IgD-negative memory B cell (primary cell): Measurements from ENCODE around the gene KCP. TPM values are rescaled to one million over a fixed set of nuclear protein-coding genes. Genes with fewer than 3 reads are reported as not detected.
A peak's percentile ranks its signal among the peaks of the same experiment; 100 is the strongest.

Experiments
- H3K27ac Mint-ChIP-seq, 3 donors: one replicate each; pipeline ENCODE4 v1.8.0; 2020 to 2022; ENCODE audit warnings: mild to moderate bottlenecking in 3 of 3, mixed read lengths in 3 of 3, moderate library complexity in 1 of 3
- H3K27me3 Mint-ChIP-seq: one replicate; pipeline ENCODE4 v1.8.0; 2021; ENCODE audit warnings: mixed read lengths
- H3K36me3 Mint-ChIP-seq: one replicate; pipeline ENCODE4 v1.8.0; 2020; ENCODE audit warnings: mild to moderate bottlenecking, mixed read lengths
- H3K4me1 Mint-ChIP-seq, 3 donors: one replicate each; pipeline ENCODE4 v1.8.0; 2020 to 2022; ENCODE audit warnings: mixed read lengths in 3 of 3, mild to moderate bottlenecking in 1 of 3
- H3K4me3 Mint-ChIP-seq, 4 donors: one replicate each; pipeline ENCODE4 v1.8.0; 2020 to 2022; ENCODE audit warnings: mild to moderate bottlenecking in 4 of 4, mixed read lengths in 4 of 4, moderate library complexity in 3 of 4
- H3K9me3 Mint-ChIP-seq, 3 donors: one replicate each; pipeline ENCODE4 v1.8.0; 2020 to 2021; ENCODE audit warnings: mixed read lengths in 3 of 3, mild to moderate bottlenecking in 1 of 3
- polyA plus RNA-seq: library from polyadenylated mRNA; unstranded; fragments of 300-500 nt; fragmentation: Illumina TruSeq; gene quantifications from one replicate; pipeline ENCODE4 v1.2.3, GENCODE V29; 2021

KCP gene
- polyA plus RNA-seq, 1 donor from 2014 or later, result 0.26 TPM

GRCh38 chr7:128884561-128885369 lies 25.7 kb downstream of the KCP start:
- H3K4me3 Mint-ChIP-seq, result peak overlapping the region; percentile 8 to 81 (median 62)
- peaks cover 5% of the 10 kb centered on the region for H3K27me3 Mint-ChIP-seq
- no peaks in the 10 kb centered on the region for H3K36me3 Mint-ChIP-seq
- H3K9me3 Mint-ChIP-seq, result no peaks in the 10 kb centered on the region
- H3K4me1 Mint-ChIP-seq, result peaks cover 3 to 6% (median 4%) of the 10 kb centered on the region in 3 donors
- H3K27ac Mint-ChIP-seq, result peak overlapping the region in 1 of 3 donors; percentile 67

- Mint-ChIP-seq H3K36me3 (no peaks in the 10 kb centered on the region), H3K4me1 (peaks cover 3 to 6% (median 4%) of the 10 kb centered on the region in 3 donors), H3K9me3 (no peaks in the 10 kb centered on the region), H3K4me3 (peak overlapping the region; percentile 8 to 92 (median 86)), H3K27ac (peak overlapping the region; percentile 19 to 91 (median 67)), H3K27me3 (peaks cover 3% of the 10 kb centered on the region)
These were observed 26.7 kb downstream of the KCP start for GRCh38 chr7:128883622-128884448.

DNA sequence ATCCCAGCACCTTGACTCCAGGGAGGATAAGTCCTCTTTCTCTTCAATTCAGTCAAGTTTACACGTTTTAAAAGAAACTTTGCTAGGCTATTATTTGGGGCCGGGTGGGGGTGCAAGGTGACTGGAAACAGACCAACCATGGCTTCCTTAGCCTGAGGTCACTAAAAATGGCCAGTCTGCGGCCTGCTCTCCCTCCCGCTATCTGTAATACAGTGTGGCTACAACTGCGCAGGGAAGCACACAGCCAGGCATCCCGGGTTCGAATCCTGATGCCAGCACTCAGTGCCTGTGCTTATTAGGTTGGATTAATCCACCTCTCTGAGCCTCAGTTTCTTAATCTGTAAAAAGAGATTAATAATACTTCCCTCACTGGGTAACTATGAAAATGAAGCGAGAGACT lies 28.4 kb downstream of the KCP start:
- Mint-ChIP-seq H3K9me3 (no peaks in the 10 kb centered on the region), H3K4me3 (peak overlapping the region in 1 of 4 donors; percentile 35), H3K4me1 (peaks cover 4 to 6% (median 5%) of the 10 kb centered on the region in 3 donors), H3K36me3 (no peaks in the 10 kb centered on the region), H3K27me3 (peaks cover 3% of the 10 kb centered on the region), H3K27ac (no peak overlapping the region)

GRCh38 chr7:128881458-128882125 lies 28.9 kb downstream of the KCP start:
- H3K9me3 Mint-ChIP-seq, result no peaks in the 10 kb centered on the region
- no peak overlapping the region for H3K27ac Mint-ChIP-seq
- H3K4me1 Mint-ChIP-seq, result peaks cover 4 to 6% (median 5%) of the 10 kb centered on the region in 3 donors
- no peaks in the 10 kb centered on the region for H3K36me3 Mint-ChIP-seq
- peak overlapping the region in 2 of 4 donors; percentile 39 to 44 for H3K4me3 Mint-ChIP-seq
- H3K27me3 Mint-ChIP-seq, result peaks cover 3% of the 10 kb centered on the region

DNA sequence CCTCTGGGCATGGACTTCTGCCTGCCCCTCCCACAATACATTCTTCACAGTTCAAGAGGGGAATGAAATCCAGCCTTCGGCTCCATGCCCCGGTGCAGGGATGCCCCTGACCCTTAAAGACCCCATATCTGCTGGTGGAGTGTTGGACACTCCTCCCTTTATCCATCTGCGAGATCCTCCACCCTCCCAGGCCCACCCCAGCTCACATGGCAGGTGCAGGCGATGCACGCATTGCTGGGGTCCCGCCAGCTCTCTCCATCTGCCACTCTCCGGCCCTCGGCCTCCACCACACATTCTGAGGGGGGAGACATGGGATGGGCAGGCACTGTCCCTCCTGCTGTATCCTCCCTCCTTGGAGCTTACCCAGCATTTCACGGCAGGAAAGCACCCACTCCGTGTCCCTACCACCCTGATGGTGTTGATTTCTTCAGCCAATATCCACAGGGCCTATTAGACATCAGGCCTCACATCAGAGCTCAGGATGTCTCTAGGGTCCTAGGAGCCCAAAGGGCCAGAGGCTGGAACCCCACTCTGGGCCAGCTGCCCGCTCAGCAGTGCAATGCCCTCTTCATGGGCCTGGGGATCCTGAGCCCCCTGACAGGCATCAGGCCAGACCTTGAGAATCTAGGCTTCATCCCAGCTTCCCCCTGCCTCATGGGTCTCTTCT lies 29.6 kb downstream of the KCP start:
- H3K4me1 Mint-ChIP-seq, result peaks cover 4 to 6% (median 5%) of the 10 kb centered on the region in 3 donors
- H3K4me3 Mint-ChIP-seq, result no peak overlapping the region
- no peak overlapping the region for H3K27ac Mint-ChIP-seq
- peaks cover 1% of the 10 kb centered on the region for H3K36me3 Mint-ChIP-seq
- H3K27me3 Mint-ChIP-seq, result peaks cover 3% of the 10 kb centered on the region
- H3K9me3 Mint-ChIP-seq, result no peaks in the 10 kb centered on the region

- no peaks in the 10 kb centered on the region for H3K27me3 Mint-ChIP-seq
- no peaks in the 10 kb centered on the region for H3K9me3 Mint-ChIP-seq
- H3K4me3 Mint-ChIP-seq, result no peak overlapping the region
- H3K27ac Mint-ChIP-seq, result no peak overlapping the region
- peaks cover 4 to 6% (median 5%) of the 10 kb centered on the region in 3 donors for H3K4me1 Mint-ChIP-seq
- peaks cover 2% of the 10 kb centered on the region for H3K36me3 Mint-ChIP-seq
These were observed 30.4 kb downstream of the KCP start for GRCh38 chr7:128879939-128880746.

DNA sequence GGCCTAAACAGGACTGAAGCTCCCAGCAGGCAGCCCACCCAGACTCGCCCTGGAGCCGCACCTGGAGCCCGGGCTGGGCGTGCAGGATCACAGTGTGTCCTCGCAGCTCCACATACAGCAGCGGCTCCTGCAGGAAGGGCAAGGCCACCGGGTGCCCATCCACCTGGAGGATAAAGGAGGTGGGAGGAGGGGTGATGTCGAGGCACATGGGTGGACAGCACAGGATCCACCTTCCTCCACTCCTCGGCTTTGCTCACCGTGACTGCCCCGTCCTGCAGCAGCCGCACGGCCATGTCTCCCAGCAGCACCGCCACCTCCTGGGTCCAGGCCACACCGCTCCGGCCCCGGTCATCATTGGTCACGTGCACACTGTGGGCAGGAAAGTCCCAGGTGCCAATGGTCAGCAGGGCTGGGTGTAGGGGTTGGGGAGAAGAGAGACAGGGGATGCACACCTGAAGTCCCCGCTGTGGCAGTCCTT lies 31.0 kb downstream of the KCP start:
- H3K4me3 Mint-ChIP-seq, result no peak overlapping the region
- no peaks in the 10 kb centered on the region for H3K27me3 Mint-ChIP-seq
- H3K4me1 Mint-ChIP-seq, result peaks cover 4 to 6% (median 5%) of the 10 kb centered on the region in 3 donors
- no peak overlapping the region for H3K27ac Mint-ChIP-seq
- peaks cover 2% of the 10 kb centered on the region for H3K36me3 Mint-ChIP-seq
- no peaks in the 10 kb centered on the region for H3K9me3 Mint-ChIP-seq

GRCh38 chr7:128878226-128879105 lies 32.0 kb downstream of the KCP start:
- no peak overlapping the region for H3K27ac Mint-ChIP-seq
- H3K36me3 Mint-ChIP-seq, result peaks cover 2% of the 10 kb centered on the region
- no peaks in the 10 kb centered on the region for H3K9me3 Mint-ChIP-seq
- no peaks in the 10 kb centered on the region for H3K27me3 Mint-ChIP-seq
- no peak overlapping the region for H3K4me3 Mint-ChIP-seq
- peaks cover 1 to 2% (median 2%) of the 10 kb centered on the region in 3 donors for H3K4me1 Mint-ChIP-seq

- no peaks in the 10 kb centered on the region for H3K27me3 Mint-ChIP-seq
- H3K4me3 Mint-ChIP-seq, result no peak overlapping the region
- peaks cover 2% of the 10 kb centered on the region for H3K36me3 Mint-ChIP-seq
- no peaks in the 10 kb centered on the region for H3K9me3 Mint-ChIP-seq
- no peak overlapping the region for H3K27ac Mint-ChIP-seq
- H3K4me1 Mint-ChIP-seq, result peaks cover 0 to 2% (median 1%) of the 10 kb centered on the region in 3 donors
These were observed 32.8 kb downstream of the KCP start for GRCh38 chr7:128877756-128878120.

DNA sequence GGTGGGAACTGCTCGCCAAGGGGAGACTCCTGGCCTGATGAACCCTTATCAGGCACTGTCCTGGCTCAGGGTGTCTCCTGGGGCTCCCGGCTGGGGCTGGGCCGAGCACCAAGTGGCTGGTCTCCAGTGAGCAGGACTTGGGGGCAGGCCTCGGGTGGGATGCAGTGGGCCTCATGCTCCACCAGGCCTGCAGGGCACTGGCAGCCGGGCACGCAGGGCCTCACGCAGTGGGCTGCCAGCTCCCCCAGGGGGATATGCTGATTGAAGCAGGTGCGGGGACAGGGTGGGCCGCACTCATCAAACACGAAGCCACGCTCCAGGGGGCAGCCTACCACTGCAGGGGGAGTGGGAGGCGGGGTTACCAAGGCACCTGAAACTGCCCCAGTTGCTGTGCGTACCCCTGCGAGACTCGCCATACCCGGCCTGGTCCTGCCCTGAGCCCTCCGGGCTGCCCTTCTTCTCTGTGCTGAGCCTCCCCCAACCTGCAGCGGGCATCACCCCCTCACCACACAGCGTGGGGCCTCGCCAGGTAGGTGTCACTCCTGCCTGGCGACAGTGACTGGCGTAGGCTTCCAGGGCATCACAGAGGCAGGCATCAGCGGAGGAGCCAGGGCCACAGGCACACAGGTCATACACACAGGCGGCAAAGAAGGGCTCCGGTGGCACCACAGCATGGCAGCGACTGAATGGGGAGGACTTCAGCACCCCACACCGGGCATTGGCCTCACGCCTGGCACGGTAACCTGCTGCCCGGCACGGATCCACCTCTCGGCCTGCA lies 33.3 kb downstream of the KCP start:
- H3K4me1 Mint-ChIP-seq, result peaks cover 0 to 2% (median 0%) of the 10 kb centered on the region in 3 donors
- H3K27me3 Mint-ChIP-seq, result no peaks in the 10 kb centered on the region
- H3K27ac Mint-ChIP-seq, result no peak overlapping the region
- no peaks in the 10 kb centered on the region for H3K9me3 Mint-ChIP-seq
- no peak overlapping the region for H3K4me3 Mint-ChIP-seq
- peaks cover 2% of the 10 kb centered on the region for H3K36me3 Mint-ChIP-seq

DNA sequence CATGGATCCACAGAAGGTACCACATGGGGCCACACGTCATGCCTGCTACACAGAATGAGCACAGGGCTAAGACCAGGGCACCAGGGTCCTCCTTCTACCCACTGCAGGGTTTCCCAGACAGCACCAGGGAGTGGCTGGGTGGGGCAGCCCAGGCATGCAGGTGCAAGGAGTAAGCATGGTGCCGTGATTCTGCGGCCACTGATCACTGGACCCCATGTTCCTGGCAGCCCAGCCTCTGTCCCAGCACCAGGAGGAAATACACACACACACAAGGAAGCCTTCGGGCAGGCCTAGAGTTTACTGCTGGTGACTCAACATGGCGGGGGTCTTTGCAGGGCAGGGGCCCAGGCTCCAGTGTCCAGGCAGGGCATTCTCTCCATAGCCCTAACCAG lies 33.9 kb downstream of the KCP start:
- peaks cover 2% of the 10 kb centered on the region for H3K36me3 Mint-ChIP-seq
- H3K9me3 Mint-ChIP-seq, result no peaks in the 10 kb centered on the region
- no peak overlapping the region for H3K27ac Mint-ChIP-seq
- H3K4me1 Mint-ChIP-seq, result peaks cover 0 to 5% (median 2%) of the 10 kb centered on the region in 3 donors
- H3K27me3 Mint-ChIP-seq, result no peaks in the 10 kb centered on the region
- H3K4me3 Mint-ChIP-seq, result no peak overlapping the region

GRCh38 chr7:128876127-128876526 lies 34.4 kb downstream of the KCP start:
- no peak overlapping the region for H3K4me3 Mint-ChIP-seq
- peaks cover 2% of the 10 kb centered on the region for H3K36me3 Mint-ChIP-seq
- H3K9me3 Mint-ChIP-seq, result no peaks in the 10 kb centered on the region
- no peak overlapping the region for H3K27ac Mint-ChIP-seq
- H3K4me1 Mint-ChIP-seq, result peaks cover 0 to 6% (median 2%) of the 10 kb centered on the region in 3 donors
- H3K27me3 Mint-ChIP-seq, result no peaks in the 10 kb centered on the region
